ENCODE results near the gene CYP26B1. TPM values are rescaled to one million over a fixed set of nuclear protein-coding genes. Genes with fewer than 3 reads are reported as not detected.

CYP26B1 gene
- total and polyA plus RNA-seq, 9 donors, result 1.5 to 13.4 (median 4.5) TPM

- H3K27me3 ChIP-seq, result no peaks in the 10 kb centered on the region
- no peaks in the 10 kb centered on the region for H3K36me3 ChIP-seq
- no peak for DNase-seq
- no peaks in the 10 kb centered on the region for H3K9me3 ChIP-seq
- H3K27ac ChIP-seq, result no peak overlapping the region
- H3K4me3 ChIP-seq, result no peak overlapping the region
- H3K4me1 ChIP-seq (ENCODE audit: insufficient read depth), result no peaks in the 10 kb centered on the region
- intact Hi-C loops (cut with DNase I), result no loop called here
- WGBS, 3 donors, result 38 to 52% (median 44%) methylated on average over 1 of the region's 1 CpG
- TF ChIP-seq POLR2A (IDR thresholded peaks at IDR 0.05) (no peak), EP300 (IDR thresholded peaks at IDR 0.05) (no peak)
- TF ChIP-seq, protein P1, sequence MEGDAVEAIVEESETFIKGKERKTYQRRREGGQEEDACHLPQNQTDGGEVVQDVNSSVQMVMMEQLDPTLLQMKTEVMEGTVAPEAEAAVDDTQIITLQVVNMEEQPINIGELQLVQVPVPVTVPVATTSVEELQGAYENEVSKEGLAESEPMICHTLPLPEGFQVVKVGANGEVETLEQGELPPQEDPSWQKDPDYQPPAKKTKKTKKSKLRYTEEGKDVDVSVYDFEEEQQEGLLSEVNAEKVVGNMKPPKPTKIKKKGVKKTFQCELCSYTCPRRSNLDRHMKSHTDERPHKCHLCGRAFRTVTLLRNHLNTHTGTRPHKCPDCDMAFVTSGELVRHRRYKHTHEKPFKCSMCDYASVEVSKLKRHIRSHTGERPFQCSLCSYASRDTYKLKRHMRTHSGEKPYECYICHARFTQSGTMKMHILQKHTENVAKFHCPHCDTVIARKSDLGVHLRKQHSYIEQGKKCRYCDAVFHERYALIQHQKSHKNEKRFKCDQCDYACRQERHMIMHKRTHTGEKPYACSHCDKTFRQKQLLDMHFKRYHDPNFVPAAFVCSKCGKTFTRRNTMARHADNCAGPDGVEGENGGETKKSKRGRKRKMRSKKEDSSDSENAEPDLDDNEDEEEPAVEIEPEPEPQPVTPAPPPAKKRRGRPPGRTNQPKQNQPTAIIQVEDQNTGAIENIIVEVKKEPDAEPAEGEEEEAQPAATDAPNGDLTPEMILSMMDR (IDR thresholded peaks at IDR 0.05), result no peak
Observed at GRCh38 chr2:72176281-72176680, 28.6 kb upstream of the CYP26B1 start.

DNA sequence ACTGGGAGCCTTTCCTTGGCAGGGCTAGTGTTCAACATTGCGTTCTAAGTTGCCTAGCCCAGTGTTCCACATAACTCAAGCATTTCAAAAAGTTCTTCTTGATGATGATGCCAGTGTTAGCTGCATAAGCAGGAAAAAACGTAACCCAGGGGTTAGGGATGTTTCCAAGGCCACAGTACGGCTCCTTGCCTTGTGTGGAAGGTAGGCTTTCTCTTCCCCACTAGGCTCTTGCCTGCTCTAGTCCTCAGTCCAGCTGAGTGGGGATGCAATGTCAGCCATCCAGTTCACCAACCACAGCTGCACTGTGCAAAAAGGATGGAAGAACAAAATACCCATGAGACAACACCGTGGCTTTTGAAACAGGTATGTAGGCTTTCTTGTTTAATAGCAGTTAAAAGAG is 28.0 kb upstream of the CYP26B1 start:
- DNase-seq, result no peak
- H3K4me1 ChIP-seq (ENCODE audit: insufficient read depth), result no peaks in the 10 kb centered on the region
- no peaks in the 10 kb centered on the region for H3K27me3 ChIP-seq
- H3K36me3 ChIP-seq, result no peaks in the 10 kb centered on the region
- H3K4me3 ChIP-seq, result no peak overlapping the region
- 91 to 97% (median 91%) methylated on average over 4 of the region's 4 CpGs for WGBS, 3 donors
- TF ChIP-seq EP300 (IDR thresholded peaks at IDR 0.05), result no peak
- TF ChIP-seq POLR2A (IDR thresholded peaks at IDR 0.05), result no peak
- TF ChIP-seq, protein P1 (IDR thresholded peaks at IDR 0.05), result no peak
- H3K27ac ChIP-seq, result no peak overlapping the region
- intact Hi-C loops (cut with DNase I), result no loop called here
- H3K9me3 ChIP-seq, result no peaks in the 10 kb centered on the region

GRCh38 chr2:72173640-72174321 is 26.1 kb upstream of the CYP26B1 start:
- WGBS, 3 donors, result 44 to 55% (median 45%) methylated on average over 8 of the region's 8 CpGs
- TF ChIP-seq EP300 (IDR thresholded peaks at IDR 0.05), result no peak
- TF ChIP-seq, protein P1 (IDR thresholded peaks at IDR 0.05), result no peak
- TF ChIP-seq POLR2A (IDR thresholded peaks at IDR 0.05), result no peak
- Histone ChIP-seq H3K27me3 (no peaks in the 10 kb centered on the region), H3K27ac (no peak overlapping the region), H3K36me3 (no peaks in the 10 kb centered on the region), H3K4me1 (ENCODE audit: insufficient read depth) (no peaks in the 10 kb centered on the region), H3K4me3 (no peak overlapping the region), H3K9me3 (no peaks in the 10 kb centered on the region)
- intact Hi-C loops (cut with DNase I), result no loop called here
- DNase-seq, result no peak

- Histone ChIP-seq H3K4me3 (no peak overlapping the region), H3K27ac (no peak overlapping the region), H3K27me3 (no peaks in the 10 kb centered on the region), H3K9me3 (no peaks in the 10 kb centered on the region), H3K36me3 (no peaks in the 10 kb centered on the region), H3K4me1 (ENCODE audit: insufficient read depth) (no peaks in the 10 kb centered on the region)
- TF ChIP-seq, protein P1 (IDR thresholded peaks at IDR 0.05), result no peak
- no peak for TF ChIP-seq EP300 (IDR thresholded peaks at IDR 0.05)
- TF ChIP-seq POLR2A (IDR thresholded peaks at IDR 0.05), result no peak
- DNase-seq, result no peak
- WGBS, 3 donors, result 93 to 98% (median 95%) methylated on average over 2 of the region's 2 CpGs
- intact Hi-C loops (cut with DNase I), result no loop called here
Observed at GRCh38 chr2:72172478-72172877, 24.8 kb upstream of the CYP26B1 start.
